ENCODE measurements around the gene MYADML2. TPM values are rescaled to one million over a fixed set of nuclear protein-coding genes. Genes with fewer than 3 reads are reported as not detected.
A peak's percentile ranks its signal among the peaks of the same experiment; 100 is the strongest.

Gene MYADML2
- total and polyA plus RNA-seq, 12 donors: 0.26 to 8.6 (median 4.9) TPM

GRCh38 chr17:81902653-81903414 lies 44.2 kb downstream of the MYADML2 start:
- ATAC-seq: peak in 5 of 8 donors; percentile 6 to 10 (median 8)
- WGBS, 2 donors: 44% methylated on average over 47 of the region's 47 CpGs
- Histone ChIP-seq H3K4me1 (peaks cover 3 to 16% (median 13%) of the 10 kb centered on the region in 9 donors), H3K27ac (no peak overlapping the region), H3K4me3 (peak overlapping the region in 8 of 10 donors; percentile 22 to 50 (median 38)), H3K9me3 (no peaks in the 10 kb centered on the region), H3K27me3 (peaks cover 0 to 26% (median 0%) of the 10 kb centered on the region in 7 donors), H3K36me3 (peaks cover 0 to 68% (median 15%) of the 10 kb centered on the region in 9 donors)
- DNase-seq: peak in 1 of 2 donors; percentile 3
- no peak for TF ChIP-seq CTCF (IDR thresholded peaks at IDR 0.05)
- intact Hi-C loops (cut with DNase I): no loop called here

- H3K27ac ChIP-seq: peak within 1 kb of the TSS in 1 of 10 donors; percentile 15
- peak within 1 kb of the TSS in 9 of 10 donors; percentile 22 to 50 (median 36) for H3K4me3 ChIP-seq
- DNase-seq (peak in 1 of 2 donors; percentile 5), ATAC-seq (peak; percentile 28 to 77 (median 53))
- intact Hi-C loops (cut with DNase I): no loop called here
- H3K36me3 ChIP-seq: peaks cover 0 to 69% (median 22%) of the 10 kb centered on the region in 9 donors
- H3K27me3 ChIP-seq: peaks cover 0 to 26% (median 0%) of the 10 kb centered on the region in 7 donors
- no peak for TF ChIP-seq CTCF (IDR thresholded peaks at IDR 0.05)
- H3K4me1 ChIP-seq: peaks cover 3 to 16% (median 13%) of the 10 kb centered on the region in 9 donors
- WGBS, 2 donors: 1 to 2% methylated on average over 71 to 79 of the region's 79 CpGs
- no peaks in the 10 kb centered on the region for H3K9me3 ChIP-seq
These were observed 44.9 kb downstream of the MYADML2 start, which contains the start of gene NPB for GRCh38 chr17:81902023-81902652. Gene NPB (plus strand): TSS chr17:81902238. CDS start chr17:81902278, 40 bp downstream.

- 50 to 52% methylated on average over 21 of the region's 21 CpGs for WGBS, 2 donors
- Histone ChIP-seq H3K9me3 (no peaks in the 10 kb centered on the region), H3K4me1 (peaks cover 3 to 16% (median 13%) of the 10 kb centered on the region in 9 donors), H3K27ac (no peak overlapping the region), H3K27me3 (peaks cover 0 to 26% (median 0%) of the 10 kb centered on the region in 7 donors), H3K4me3 (peak overlapping the region in 9 of 10 donors; percentile 22 to 50 (median 36)), H3K36me3 (peaks cover 0 to 70% (median 26%) of the 10 kb centered on the region in 9 donors)
- ATAC-seq (peak in 2 of 8 donors; percentile 5 to 6), DNase-seq (no peak)
- intact Hi-C loops (cut with DNase I): no loop called here
- no peak for TF ChIP-seq CTCF (IDR thresholded peaks at IDR 0.05)
These were observed 45.6 kb downstream of the MYADML2 start for GRCh38 chr17:81901167-81902022.

All from heart right ventricle (tissue), 16 donors.